ENCODE data around the gene SUDS3.

The SUDS3 gene

GRCh38 chr12:118436986-118437385 lies 60.6 kb downstream of the SUDS3 start:
- DNase-seq (ENCODE audit: insufficient read length, low spot score) (peak; percentile 48), FAIRE-seq (peak; percentile 86)

- no peak for FAIRE-seq
- DNase-seq (ENCODE audit: insufficient read length, low spot score) = no peak
Observed at GRCh38 chr12:118439068-118439467, 62.7 kb downstream of the SUDS3 start.

GRCh38 chr12:118446247-118446646 lies 69.9 kb downstream of the SUDS3 start:
- FAIRE-seq (no peak), DNase-seq (ENCODE audit: insufficient read length, low spot score) (no peak)

- DNase-seq (ENCODE audit: insufficient read length, low spot score) = no peak
Observed at GRCh38 chr12:118447181-118447580, 70.8 kb downstream of the SUDS3 start.

GRCh38 chr12:118448341-118448740 lies 72.0 kb downstream of the SUDS3 start:
- no peak for DNase-seq (ENCODE audit: insufficient read length, low spot score)
- FAIRE-seq = no peak

More at GRCh38 chr12:118447181-118447580, 70.8 kb downstream of the SUDS3 start:
- FAIRE-seq = no peak

GRCh38 chr12:118455327-118455726 lies 79.0 kb downstream of the SUDS3 start:
- DNase-seq (ENCODE audit: insufficient read length, low spot score) = no peak
- FAIRE-seq = no peak

- no peak for FAIRE-seq
- no peak for DNase-seq (ENCODE audit: insufficient read length, low spot score)
Observed at GRCh38 chr12:118456741-118457140, 80.4 kb downstream of the SUDS3 start.

- DNase-seq (ENCODE audit: insufficient read length, low spot score) = no peak
- no peak for FAIRE-seq
Observed at GRCh38 chr12:118459110-118459509, 82.8 kb downstream of the SUDS3 start.

GRCh38 chr12:118463677-118464076 lies 87.3 kb downstream of the SUDS3 start:
- FAIRE-seq (no peak), DNase-seq (ENCODE audit: insufficient read length, low spot score) (no peak)

- FAIRE-seq (no peak), DNase-seq (ENCODE audit: insufficient read length, low spot score) (no peak)
Observed at GRCh38 chr12:118465706-118466105, 89.4 kb downstream of the SUDS3 start.
